GM18909 (cell line): ENCODE data around the gene PSMD8.
"Not testable (repeated sequence)": the region's sequence is repeated elsewhere in the genome, so short reads cannot be mapped to it uniquely, and the experiment has no call there.

Source experiments
- ATAC-seq: cut with Tn5 transposase; IDR thresholded peaks from one replicate; pipeline ENCODE4 v1.9.1; 2021; ENCODE audit warnings: mild to moderate bottlenecking; ENCODE audit not compliant: unreplicated experiment, poor library complexity

Gene PSMD8

DNA sequence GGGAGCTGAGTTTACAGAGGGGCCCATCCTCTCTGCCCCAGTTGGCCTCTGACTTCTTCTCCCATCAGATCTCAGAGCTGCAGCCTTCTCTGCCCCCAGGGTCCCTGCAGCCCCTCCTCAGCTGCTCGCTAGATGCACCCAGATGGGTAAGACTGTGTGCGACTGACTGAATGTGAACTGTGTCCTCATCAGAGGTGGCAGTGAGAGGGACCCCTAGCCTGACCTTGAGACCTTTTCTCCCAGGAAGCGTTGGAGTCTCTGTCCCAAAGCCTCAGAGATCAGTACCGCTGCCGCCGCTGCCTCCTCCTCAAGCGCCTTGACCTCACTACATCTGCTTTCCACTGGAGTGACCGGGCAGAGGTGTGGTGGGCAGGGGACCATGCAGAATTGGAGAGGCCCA is 30.9 kb downstream of the PSMD8 start:
- no peak for ATAC-seq

DNA sequence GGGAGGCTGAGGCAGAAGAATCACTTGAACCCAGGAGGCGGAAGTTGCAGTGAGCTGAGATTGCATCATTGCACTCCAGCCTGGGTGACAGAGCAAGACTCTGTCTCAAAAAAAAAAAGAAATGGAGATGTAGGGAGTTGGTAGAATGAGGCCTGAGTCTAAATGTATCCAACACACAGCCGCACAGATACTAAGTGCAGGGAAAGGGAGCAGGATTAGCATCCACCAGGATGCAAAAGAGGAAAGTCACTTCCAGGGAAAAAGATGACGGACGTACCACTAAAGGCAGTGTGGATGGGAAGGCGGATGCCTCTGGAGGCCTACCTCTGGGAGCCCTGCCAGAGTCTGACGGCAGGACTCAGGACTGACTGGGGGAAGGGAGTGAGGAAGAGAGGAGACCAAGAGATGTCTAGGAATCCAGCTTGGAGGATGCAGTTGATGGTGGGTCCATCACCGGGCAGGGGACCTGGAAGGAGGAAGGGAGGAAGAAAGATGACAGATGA is 35.3 kb downstream of the PSMD8 start:
- ATAC-seq, result no peak

DNA sequence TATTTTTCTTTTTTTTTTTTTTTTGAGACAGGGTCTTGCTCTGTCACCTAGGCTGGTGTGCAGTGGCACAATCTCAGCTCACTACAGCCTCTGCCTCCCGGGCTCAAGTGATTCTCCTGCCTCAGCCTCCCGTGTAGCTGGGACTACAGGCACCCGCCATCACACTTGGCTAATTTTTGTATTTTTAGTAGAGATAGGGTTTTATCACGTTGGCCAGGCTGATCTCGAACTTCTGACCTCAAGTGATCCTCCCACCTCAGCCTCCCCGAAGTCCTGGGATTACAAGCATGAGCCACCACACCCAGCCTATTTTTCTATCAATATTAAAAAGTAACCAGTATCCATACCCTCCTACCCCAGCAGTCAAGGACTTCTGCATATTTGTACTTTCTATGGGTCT is 36.0 kb downstream of the PSMD8 start:
- ATAC-seq, result not testable (repeated sequence)

DNA sequence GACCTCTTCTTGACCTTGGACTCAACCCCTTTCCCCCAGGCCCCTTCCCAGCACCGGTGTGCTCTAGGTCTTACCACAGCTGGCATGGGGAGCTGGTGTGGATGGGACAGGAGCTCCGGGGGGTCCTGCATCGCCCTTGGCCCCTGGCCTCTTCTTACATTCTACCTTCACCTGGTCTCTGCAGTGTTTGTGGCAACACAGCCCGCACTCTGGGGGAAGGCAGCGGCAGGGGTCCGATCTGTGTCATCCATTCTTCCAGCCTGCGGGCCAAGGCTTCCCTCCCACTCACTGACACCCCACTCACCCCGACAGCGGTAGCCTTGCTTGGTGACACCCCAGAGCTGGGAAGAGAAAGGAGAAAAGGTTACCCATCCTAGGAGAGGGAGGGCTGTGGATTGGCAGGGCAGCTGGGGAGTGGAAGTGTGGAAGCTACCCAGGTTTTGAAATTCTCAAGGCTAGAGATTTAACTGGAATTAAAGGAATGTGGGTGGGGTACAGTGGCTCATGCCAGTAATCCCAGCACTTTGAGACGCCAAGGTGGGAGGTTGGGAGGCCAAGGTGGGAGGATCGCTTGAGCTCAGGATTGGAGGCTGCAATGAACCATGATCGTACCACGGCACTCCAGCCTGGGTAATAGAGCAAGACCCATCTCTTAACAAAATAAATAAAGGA is 36.8 kb downstream of the PSMD8 start:
- ATAC-seq, result no peak

DNA sequence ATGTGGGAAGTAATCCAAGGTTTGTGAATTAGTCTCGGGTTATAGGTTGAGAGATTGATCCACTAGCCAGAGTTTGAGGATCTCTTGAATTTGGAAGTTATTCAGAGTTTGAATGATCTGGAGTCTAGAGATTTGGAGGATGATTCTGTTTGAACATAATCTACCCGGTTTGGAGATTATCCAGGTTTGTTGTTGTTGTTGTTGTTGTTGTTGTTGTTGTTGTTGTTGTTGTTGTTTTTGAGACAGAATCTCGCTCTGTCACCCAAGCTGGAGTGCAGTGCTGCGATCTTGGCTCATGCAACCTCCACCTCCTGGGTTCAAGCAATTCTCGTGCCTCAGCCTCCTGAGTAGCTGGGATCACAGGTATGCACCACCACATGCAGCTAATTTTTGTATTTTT is 37.5 kb downstream of the PSMD8 start:
- not testable (repeated sequence) for ATAC-seq

DNA sequence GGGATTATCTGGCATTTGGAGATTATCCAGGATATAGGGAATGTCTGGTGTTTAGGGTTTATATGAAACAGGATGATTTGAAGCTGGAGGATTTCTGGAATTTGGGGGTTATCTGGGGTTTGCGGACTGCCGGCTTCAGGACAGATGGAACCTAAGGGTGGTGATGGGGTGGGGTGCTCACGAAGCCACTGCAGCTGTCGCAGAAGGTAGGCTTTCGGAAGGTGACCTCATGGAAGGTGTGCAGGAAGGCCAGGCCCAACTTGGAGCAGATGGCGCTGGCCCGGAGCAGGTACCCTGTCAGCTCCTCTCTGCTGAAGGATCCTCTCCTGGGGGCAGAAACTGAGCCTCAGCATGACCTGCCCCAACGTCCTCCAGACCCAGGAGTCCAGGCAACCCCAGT is 38.1 kb downstream of the PSMD8 start:
- no peak for ATAC-seq

DNA sequence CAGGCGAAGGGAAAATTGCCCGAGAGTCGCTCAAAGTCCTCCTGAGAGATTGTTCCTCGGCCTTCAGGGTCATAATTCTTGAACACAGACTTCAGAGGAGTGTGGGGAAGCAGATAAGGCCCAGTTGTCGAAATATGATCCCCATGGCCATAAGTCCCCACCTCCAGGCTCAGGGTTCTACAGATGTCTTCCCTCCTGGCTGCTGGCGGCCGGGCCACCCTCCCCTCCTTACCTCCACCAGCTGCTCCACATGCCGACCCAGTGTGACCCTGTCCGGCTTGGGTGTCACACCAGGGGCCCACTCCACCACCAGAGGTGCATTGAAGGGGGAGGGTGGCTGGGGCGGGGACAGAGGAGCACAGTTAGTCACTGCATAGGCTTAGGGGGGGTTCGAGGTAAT is 38.6 kb downstream of the PSMD8 start:
- no peak for ATAC-seq

DNA sequence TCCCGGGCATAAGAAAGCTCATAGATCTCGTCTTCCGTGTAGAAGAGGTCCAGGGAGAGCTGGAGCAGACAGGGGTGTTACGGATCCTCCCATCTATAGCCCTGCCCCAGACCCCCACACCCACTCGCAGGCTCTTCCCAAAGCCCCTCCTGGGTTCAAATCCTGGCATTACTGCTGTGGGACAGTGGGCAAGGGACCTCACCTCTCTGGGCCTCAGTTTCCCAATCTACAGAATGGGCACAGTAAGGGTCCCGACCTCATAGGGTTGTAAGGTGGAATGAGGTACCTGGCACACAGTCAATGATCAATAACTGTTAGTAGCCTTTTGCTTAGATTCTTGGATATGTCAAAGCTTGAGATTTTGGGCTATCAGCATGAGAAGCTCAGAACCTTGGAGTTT is 39.0 kb downstream of the PSMD8 start:
- no peak for ATAC-seq

DNA sequence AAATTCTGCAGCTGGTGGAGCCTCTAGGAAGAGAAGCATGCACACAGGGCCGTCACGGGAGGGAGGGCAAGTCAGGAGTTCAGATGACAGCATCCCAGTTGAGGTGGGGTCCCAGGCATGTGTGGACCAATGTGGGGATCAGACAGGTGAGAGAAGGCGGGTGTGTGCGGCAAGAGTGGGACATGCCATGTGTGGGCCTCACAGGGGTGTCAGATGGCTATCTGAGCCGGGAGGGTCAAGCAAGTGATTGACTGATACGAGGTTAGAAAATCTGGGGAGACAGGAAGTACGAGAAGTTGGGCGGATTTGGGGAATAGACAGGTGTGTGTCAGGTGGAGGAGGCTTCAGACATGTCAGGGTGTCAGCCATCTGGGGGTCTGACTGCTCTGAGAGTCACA is 42.8 kb downstream of the PSMD8 start:
- no peak for ATAC-seq

DNA sequence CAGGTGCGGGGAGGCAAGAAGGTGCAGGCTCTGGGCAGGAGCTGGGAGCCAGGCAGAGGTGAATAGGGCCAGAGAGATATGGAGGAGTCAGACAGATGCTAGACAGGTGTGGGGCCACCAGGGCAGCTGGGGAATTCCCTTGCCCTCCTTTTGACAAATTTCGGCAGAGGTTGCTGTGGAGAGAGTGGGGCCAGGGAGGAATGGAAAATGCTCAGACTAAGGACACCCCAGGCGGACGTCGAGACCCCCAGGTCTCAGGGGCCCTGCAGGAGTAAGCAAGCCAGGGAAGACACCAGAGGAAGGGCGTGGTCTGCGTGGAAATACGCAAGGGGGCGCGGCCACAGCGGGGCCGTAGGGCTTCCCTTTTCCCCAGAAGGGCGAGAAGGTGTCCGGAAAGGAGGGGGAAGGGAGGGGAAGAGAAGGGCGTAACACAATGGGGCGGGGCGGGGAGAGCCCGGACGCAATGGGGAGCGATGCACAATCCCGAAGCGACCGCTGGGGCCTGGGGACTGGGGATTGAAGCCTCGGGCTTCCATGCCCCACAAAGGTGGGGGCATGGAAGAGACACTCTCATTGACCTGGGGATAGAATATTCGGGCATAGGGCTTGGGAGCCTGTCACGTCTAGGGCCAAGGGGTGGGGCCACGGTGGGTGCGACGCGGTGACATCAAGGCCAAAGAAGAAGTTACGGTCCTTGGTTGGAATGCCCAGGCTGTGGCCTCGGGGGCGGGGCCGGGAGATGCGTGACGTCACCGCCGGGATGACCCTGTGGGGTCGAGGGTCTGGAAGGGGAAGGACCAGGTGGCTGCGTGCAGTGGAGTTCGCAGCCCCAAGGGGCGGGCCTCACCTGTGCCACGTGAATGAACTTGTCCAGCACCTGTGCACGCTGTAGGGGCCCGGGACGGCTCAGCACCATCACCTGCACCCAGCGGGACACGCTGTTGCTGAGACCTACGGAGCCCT is 43.5 kb downstream of the PSMD8 start:
- ATAC-seq, result no peak

DNA sequence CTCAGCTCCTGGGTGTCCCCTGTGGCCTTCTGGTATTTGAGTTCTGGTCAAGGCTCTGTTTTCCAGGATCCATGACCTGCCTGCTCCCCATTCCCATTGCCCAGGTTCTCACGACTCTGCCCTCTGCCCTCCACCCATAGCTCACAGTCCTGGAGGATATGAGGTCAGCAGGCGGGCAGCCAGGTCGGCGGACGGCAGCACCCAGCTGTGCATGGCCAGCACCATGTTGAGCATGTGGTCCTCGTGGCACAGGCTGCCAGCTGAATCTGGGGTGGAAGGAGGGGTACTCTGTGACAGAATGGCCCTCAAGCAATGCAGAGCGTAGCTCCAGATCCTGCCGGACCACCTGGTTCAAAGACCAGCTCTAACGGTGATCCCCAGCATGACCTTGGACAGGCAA is 46.6 kb downstream of the PSMD8 start:
- no peak for ATAC-seq

DNA sequence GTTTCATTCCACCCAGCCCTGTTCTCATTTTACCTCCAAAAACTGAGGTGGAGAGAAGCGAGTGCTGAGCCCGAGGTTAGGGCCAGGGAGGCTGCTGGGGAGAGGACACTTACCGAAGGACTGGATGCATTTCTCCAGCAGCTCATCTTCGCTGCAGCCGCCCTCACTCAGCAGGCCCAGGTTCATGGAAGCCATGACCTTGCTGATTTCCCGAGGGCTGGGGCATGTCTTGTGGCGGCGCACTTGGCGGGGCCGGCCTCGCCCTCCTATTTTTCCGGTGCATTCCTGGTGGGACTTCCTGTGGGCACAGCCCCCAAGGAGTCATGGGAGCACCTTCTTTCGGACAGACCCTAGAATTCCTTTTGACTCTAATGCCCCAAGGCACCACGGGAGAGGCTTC is 47.5 kb downstream of the PSMD8 start:
- ATAC-seq, result no peak

DNA sequence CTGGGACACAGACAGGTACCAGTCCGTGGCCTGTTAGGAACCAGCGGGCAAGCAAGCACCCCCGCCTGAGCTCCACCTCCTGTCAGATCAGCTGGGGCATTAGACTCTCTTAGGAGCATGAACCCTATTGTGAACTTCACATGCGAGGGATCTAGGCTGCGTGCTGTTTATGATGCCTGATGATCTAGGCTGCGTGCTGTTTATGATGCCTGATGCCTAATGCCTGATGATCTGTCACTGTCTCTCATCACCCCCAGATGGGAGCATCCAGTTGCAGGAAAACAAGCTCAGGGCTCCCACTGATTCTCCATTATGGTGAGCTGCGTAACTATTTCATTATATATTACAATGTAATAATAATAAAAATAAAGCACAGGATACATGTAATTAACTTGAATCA is 48.1 kb downstream of the PSMD8 start:
- ATAC-seq, result no peak

DNA sequence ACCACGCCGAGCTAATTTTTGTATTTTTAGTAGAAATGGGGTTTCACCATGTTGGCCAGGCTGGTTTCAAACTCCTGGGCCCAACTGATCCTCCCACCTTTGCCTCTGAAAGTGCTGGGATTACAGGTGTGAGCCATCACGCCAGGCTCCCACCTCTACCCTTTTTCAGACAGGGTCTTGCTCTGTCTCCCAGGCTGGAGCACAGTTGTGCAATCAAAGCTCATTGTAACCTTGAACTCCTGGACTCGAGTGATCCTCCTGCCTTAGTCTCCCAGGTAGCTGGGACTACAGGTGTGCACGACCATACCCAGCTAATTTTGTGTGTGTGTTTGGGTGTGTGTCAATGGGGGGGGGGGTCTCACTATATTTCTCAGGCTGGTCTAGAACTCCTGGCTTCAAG is 49.9 kb downstream of the PSMD8 start:
- ATAC-seq, result no peak

DNA sequence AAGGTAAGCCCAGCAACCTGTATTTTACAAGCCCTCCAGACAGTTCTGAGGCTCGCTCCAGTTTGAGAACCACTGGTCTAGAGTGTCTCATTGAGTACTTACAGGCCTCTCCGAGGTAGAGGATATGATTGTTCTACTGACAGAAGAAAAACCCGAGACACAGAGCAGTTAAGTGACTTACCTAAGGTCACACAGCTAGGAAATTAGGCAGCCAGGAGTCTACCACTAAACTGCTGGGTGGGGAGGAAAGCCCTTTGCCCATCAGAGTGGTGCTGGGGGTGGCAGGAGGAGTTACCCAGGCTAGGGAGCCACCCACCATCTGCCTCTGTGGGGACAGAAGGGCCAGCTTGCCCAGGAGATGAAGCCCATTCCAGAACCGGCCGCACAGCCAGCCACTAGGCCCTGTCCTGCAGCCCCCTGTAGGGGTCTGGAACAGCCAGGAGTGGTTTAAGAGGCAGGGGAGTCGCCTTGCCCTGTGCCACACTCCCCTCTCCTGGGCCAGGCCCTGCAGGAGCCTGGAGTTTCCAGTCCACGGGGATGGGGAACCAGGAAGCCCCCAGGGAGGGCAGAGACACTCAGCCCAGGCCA is 50.9 kb downstream of the PSMD8 start:
- no peak for ATAC-seq

DNA sequence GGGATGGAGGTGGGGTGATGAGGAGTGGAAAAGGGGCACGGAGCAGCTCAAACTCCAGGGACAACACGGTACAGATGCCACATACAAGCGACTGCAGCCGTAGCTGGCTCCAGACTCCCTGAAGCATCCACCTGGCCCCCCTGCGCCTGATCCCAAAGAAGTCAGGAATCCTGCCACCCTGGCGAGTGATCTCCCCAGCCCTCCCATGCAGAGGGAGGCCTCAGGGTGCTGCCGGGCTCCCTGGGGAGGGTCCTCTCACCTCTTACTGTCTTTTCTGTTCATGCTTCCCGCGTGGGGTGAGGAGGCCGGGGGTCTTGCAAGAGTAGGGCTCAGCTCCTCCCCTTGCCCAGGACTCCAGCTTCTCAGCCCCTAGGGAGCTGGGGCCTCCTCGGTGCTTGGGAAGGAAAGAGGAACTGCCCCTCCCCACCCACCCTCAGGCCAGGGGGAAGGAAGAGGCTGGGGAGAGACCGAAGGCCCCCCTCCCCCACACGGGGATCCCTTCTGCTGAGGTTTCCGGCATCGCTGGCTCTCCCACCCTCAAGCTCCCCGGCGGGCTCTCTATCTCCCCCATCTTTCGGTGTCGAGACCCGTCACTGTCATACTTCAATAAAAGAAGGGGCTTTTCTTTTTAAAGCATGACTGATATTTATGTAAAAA is 51.6 kb downstream of the PSMD8 start, which contains the start of gene RASGRP4:
TSS of gene RASGRP4 (minus strand) at position 410 of the 657 bp plus-strand sequence. CDS start at position 282, 128 bp downstream.
- no peak for ATAC-seq

DNA sequence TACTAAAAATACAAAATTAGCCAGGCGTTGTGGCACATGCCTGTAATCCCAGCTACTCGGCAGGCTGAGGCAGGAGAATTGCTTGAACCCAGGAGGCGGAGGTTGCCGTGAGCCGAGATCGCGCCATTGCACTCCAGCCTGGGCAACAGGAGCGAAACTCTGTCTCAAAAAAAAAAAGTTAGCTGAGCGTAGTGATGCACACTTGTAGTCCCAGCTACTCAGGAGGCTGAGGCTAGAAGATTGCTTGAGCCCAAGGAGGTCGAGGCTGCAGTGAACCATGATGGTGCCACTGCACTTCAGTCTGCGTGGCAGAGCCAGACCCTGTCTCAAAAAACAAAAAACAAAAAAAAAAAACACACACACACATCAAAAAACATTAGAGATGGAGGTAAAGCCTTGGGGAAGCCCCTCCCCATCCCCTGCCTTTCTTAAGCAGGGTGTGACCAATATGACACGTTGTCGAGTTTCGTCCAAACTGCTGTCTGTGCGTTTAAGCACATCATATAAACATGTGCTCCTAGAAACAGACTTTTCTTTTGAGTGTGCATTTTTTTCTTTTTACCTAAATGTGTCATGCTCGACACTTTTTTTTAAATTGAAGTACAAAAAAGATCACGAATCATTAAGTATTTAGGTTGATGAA is 52.8 kb downstream of the PSMD8 start:
- not testable (repeated sequence) for ATAC-seq

DNA sequence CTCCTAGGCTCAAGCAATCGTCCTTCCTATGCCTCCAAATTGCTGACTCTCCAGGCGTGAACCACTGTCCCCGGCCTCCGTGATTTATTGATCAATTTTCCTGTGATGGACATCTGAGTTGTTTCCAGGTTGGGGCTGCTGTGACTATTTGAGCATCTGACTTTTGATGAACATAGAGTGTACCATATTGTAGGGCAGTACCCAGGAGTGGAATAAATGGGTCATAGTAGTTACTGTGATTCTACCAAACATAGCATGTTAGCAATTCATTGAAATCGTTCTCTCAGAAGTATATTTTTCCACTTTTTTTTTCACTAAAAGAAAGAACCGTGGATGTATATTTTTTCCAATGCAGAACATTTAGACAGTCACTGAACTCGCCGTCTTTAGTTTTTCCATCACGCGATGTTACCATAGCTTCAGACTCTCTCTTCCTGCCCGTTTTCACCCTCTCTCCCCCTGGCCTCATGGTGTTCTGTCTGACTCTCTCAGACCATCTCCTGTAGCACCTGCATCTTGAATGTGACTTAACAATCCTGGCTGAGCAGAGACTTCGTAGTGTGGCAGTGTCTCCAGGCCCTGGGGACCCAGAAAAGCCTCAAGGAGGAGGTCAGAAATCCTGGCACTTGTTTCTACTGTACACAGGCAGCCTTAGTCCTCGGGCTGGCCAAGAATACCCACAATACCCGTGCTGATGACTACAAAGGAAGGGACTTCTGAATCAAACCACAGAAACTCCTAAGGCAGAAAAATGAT is 54.9 kb downstream of the PSMD8 start:
- ATAC-seq, result no peak

DNA sequence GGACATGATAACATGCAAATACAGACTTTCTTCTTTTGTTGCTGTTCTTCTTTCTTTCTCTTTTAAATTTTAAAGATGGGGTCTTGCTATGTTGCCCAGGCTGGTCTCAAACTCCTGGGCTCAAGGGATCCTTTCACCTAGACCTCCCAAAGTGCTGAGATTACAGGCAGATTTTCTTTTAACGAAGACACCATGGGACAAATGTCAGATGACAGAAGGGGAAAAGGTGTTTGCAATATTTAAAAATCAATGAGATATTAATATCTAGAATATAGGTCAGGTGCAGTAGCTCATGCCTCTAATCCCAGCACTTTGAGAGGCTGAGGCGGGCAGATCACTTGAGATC is 55.4 kb downstream of the PSMD8 start:
- no peak for ATAC-seq
